GM21528 (cell line): ENCODE measurements around the gene PJA1.

Experiments
- ATAC-seq: cut with Tn5 transposase; IDR thresholded peaks from one replicate; pipeline ENCODE4 v1.9.1; 2021; ENCODE audit warnings: mild to moderate bottlenecking, moderate library complexity; ENCODE audit not compliant: unreplicated experiment, low FRiP score

Gene PJA1

GRCh38 chrX:69144838-69145680 is 20.2 kb downstream of the PJA1 start:
- no peak for ATAC-seq

- ATAC-seq, result no peak
Observed at GRCh38 chrX:69143530-69143929, 21.7 kb downstream of the PJA1 start.

- no peak for ATAC-seq
Observed at GRCh38 chrX:69142788-69143469, 22.3 kb downstream of the PJA1 start.

- ATAC-seq, result no peak
Observed at GRCh38 chrX:69140837-69141236, 24.4 kb downstream of the PJA1 start.

GRCh38 chrX:69139516-69139915 is 25.7 kb downstream of the PJA1 start:
- no peak for ATAC-seq

- no peak for ATAC-seq
Observed at GRCh38 chrX:69138512-69138911, 26.7 kb downstream of the PJA1 start.

GRCh38 chrX:69138118-69138390 is 27.2 kb downstream of the PJA1 start:
- ATAC-seq, result no peak

- no peak for ATAC-seq
Observed at GRCh38 chrX:69137371-69138117, 27.7 kb downstream of the PJA1 start.

- ATAC-seq, result no peak
Observed at GRCh38 chrX:69136546-69137331, 28.5 kb downstream of the PJA1 start.

GRCh38 chrX:69133921-69134542 is 31.2 kb downstream of the PJA1 start:
- ATAC-seq, result no peak

- ATAC-seq, result no peak
Observed at GRCh38 chrX:69131886-69132285, 33.4 kb downstream of the PJA1 start.

- ATAC-seq, result no peak
Observed at GRCh38 chrX:69130439-69130838, 34.8 kb downstream of the PJA1 start.

- no peak for ATAC-seq
Observed at GRCh38 chrX:69128588-69128987, 36.7 kb downstream of the PJA1 start.

GRCh38 chrX:69127466-69127865 is 37.8 kb downstream of the PJA1 start:
- no peak for ATAC-seq

- ATAC-seq, result no peak
Observed at GRCh38 chrX:69126642-69127041, 38.6 kb downstream of the PJA1 start.

GRCh38 chrX:69125094-69125493 is 40.2 kb downstream of the PJA1 start:
- no peak for ATAC-seq

- ATAC-seq, result no peak
Observed at GRCh38 chrX:69124108-69124507, 41.1 kb downstream of the PJA1 start.

- ATAC-seq, result no peak
Observed at GRCh38 chrX:69123481-69123880, 41.8 kb downstream of the PJA1 start.

GRCh38 chrX:69121321-69122000 is 43.8 kb downstream of the PJA1 start:
- ATAC-seq, result no peak

- ATAC-seq, result no peak
Observed at GRCh38 chrX:69120476-69120875, 44.8 kb downstream of the PJA1 start.
